HCT116 (cell line): ENCODE measurements around the gene SFXN5. TPM values are rescaled to one million over a fixed set of nuclear protein-coding genes. Genes with fewer than 3 reads are reported as not detected.

ENCODE experiments used
- ATAC-seq: fragments of 200-7000 bp; cut with Tn5 transposase; 2 replicates; pipeline ENCODE4 v1.9.1; 2020; ENCODE audit warnings: mild to moderate bottlenecking, moderate library complexity
- BruUV-seq: library from RNA; stranded (reverse); fragments of 400-500 nt; replicated peaks from 2 replicates; lab custom pipeline; 2021; lab: Mats Ljungman, UMichigan
- CTCF ChIA-PET: fragments of 300-600 bp; sonication (Branson Sonifier 250); formaldehyde crosslinking; loops from one replicate; lab custom pipeline; 2021; ENCODE audit warnings: antibody characterized with exemption; lab: Charles Lee
- POLR2A ChIA-PET: fragments of 300-600, 350-600 bp; sonication (Branson Sonifier 250); formaldehyde crosslinking; loops from one replicate; lab custom pipeline; 2021; ENCODE audit warnings: antibody characterized with exemption; lab: Charles Lee
- RAD21 ChIA-PET, 2 experiments: fragments of 300-600 bp; sonication (Branson Sonifier 250); formaldehyde crosslinking; loops; one replicate each; lab custom pipeline; 2023; ENCODE audit warnings: low total read pairs in 2 of 2; ENCODE audit not compliant: uncharacterized antibody in 2 of 2, unreplicated experiment in 2 of 2, low non-redundant PET in 1 of 2; lab: Charles Lee
- DNase-seq: peaks from one replicate; pipeline ENCODE4 v3.0.0-alpha.2; 2010; ENCODE audit warnings: low read depth, low spot score
- H2AFZ ChIP-seq: fragments of 200-600 bp; shearing (Covaris generic), sonication (generic); 2 replicates; pipeline ENCODE4 v1.6.1; 2017; ENCODE audit warnings: low read depth, mixed run types, mixed read lengths, antibody characterized with exemption, low read length; ENCODE audit not compliant: poor library complexity, severe bottlenecking
- H3K27ac ChIP-seq: 2 replicates; pipeline ENCODE4 v1.5.1; 2012; ENCODE audit warnings: low read depth, low read length
- H3K27me3 ChIP-seq: fragments of 200-600 bp; sonication (generic); 2 replicates; pipeline ENCODE4 v1.6.1; 2016; ENCODE audit warnings: mixed run types, low read length, mixed read lengths; ENCODE audit not compliant: insufficient read depth
- H3K36me3 ChIP-seq, 2 experiments: fragments of 200-500 bp in 1 of 2; fragments of 200-600 bp in 1 of 2; sonication (Bioruptor generic) in 1 of 2; sonication (generic) in 1 of 2; 2 replicates each; pipeline versions ENCODE4 v1.5.1 to v1.6.1; 2014 to 2016; ENCODE audit warnings: low read length in 2 of 2, inconsistent platforms in 1 of 2, mixed read lengths in 1 of 2, mixed run types in 1 of 2; ENCODE audit not compliant: insufficient read depth in 2 of 2, control insufficient read depth in 1 of 2
- H3K4me1 ChIP-seq, 2 experiments: fragments of 200-600 bp in 1 of 2; sonication (generic) in 1 of 2; 2 replicates each; pipeline versions ENCODE4 v1.5.1 to v1.6.1; 2012 to 2017; ENCODE audit warnings: low read length in 2 of 2, inconsistent platforms in 1 of 2, mild to moderate bottlenecking in 1 of 2, mixed read lengths in 1 of 2, mixed run types in 1 of 2, moderate library complexity in 1 of 2; ENCODE audit not compliant: insufficient read depth in 2 of 2, control insufficient read depth in 1 of 2
- H3K4me2 ChIP-seq: fragments of 200-600 bp; sonication (generic); 2 replicates; pipeline ENCODE4 v1.6.1; 2017; ENCODE audit warnings: mixed run types, low read length, mixed read lengths
- H3K4me3 ChIP-seq, 2 experiments: fragments of 200-600 bp in 1 of 2; sonication (generic) in 1 of 2; replicated peaks in 1 of 2; 2 replicates each; pipeline ENCODE4 v1.5.1; 2011 to 2016; ENCODE audit warnings: low read length in 2 of 2, control low read depth in 1 of 2, low read depth in 1 of 2, mild to moderate bottlenecking in 1 of 2, mixed read lengths in 1 of 2, mixed run types in 1 of 2
- H3K79me2 ChIP-seq: fragments of 200-600 bp; sonication (generic); 2 replicates; pipeline ENCODE4 v1.6.1; 2017; ENCODE audit warnings: mild to moderate bottlenecking, mixed run types, low read length, moderate library complexity, mixed read lengths; ENCODE audit not compliant: insufficient read depth
- H3K9ac ChIP-seq: fragments of 200-600 bp; sonication (generic); 2 replicates; pipeline ENCODE4 v1.6.1; 2016; ENCODE audit warnings: low read length, mixed read lengths
- H3K9me2 ChIP-seq: fragments of 200-600 bp; sonication (generic), shearing (Covaris generic); 2 replicates; pipeline ENCODE4 v1.6.1; 2017; ENCODE audit warnings: mixed run types, mild to moderate bottlenecking, moderate library complexity; ENCODE audit not compliant: insufficient read depth
- H3K9me3 ChIP-seq, 2 experiments: fragments of 200-500 bp in 1 of 2; fragments of 200-600 bp in 1 of 2; sonication (Bioruptor generic) in 1 of 2; sonication (generic) in 1 of 2; 2 replicates each; pipeline ENCODE4 v1.6.1; 2014 to 2017; ENCODE audit warnings: low read length in 2 of 2, mixed read lengths in 2 of 2, inconsistent platforms in 1 of 2, low read depth in 1 of 2, mild to moderate bottlenecking in 1 of 2, mixed run types in 1 of 2, moderate library complexity in 1 of 2; ENCODE audit not compliant: control insufficient read depth in 1 of 2, insufficient read depth in 1 of 2
- H4K20me1 ChIP-seq: fragments of 200-600 bp; sonication (generic), shearing (Covaris generic); 2 replicates; pipeline ENCODE4 v1.6.1; 2017; ENCODE audit warnings: mixed run types, mild to moderate bottlenecking, moderate library complexity; ENCODE audit not compliant: insufficient read depth
- CBX3 ChIP-seq: IDR thresholded peaks from 2 replicates; pipeline ENCODE4 v1.6.1; 2012; ENCODE audit warnings: low read depth
- CEBPB ChIP-seq: IDR thresholded peaks from 2 replicates; pipeline ENCODE4 v1.6.1; 2012; ENCODE audit warnings: low read depth
- EGR1 ChIP-seq: IDR thresholded peaks from 2 replicates; pipeline ENCODE4 v1.6.1; 2012; ENCODE audit warnings: low read depth
- EZH2 ChIP-seq: fragments of 200-600 bp; sonication (generic); IDR thresholded peaks from 2 replicates; pipeline ENCODE4 v1.6.1; 2017; ENCODE audit warnings: antibody characterized with exemption, mixed run types
- EZH2phosphoT487 ChIP-seq: fragments of 200-600 bp; IDR thresholded peaks from 2 replicates; pipeline ENCODE4 v1.6.1; 2018; ENCODE audit warnings: antibody characterized with exemption, borderline replicate concordance
- FOSL1 ChIP-seq: IDR thresholded peaks from 2 replicates; pipeline ENCODE4 v1.6.1; 2012; ENCODE audit warnings: low read depth
- JUND ChIP-seq: IDR thresholded peaks from 2 replicates; pipeline ENCODE4 v1.6.1; 2012
- RAD21 ChIP-seq: IDR thresholded peaks from 2 replicates; pipeline ENCODE4 v1.6.1; 2012; ENCODE audit warnings: low read depth, mild to moderate bottlenecking
- SIN3A ChIP-seq: IDR thresholded peaks from 2 replicates; pipeline ENCODE4 v1.6.1; 2012; ENCODE audit warnings: low read depth
- SP1 ChIP-seq: IDR thresholded peaks from 2 replicates; pipeline ENCODE4 v1.6.1; 2012; ENCODE audit warnings: low read depth
- SRF ChIP-seq: IDR thresholded peaks from 2 replicates; pipeline ENCODE4 v1.6.1; 2012; ENCODE audit warnings: low read depth
- TCF7L2 ChIP-seq: IDR thresholded peaks from 2 replicates; pipeline ENCODE4 v1.7.0; 2011; ENCODE audit warnings: borderline replicate concordance, inconsistent platforms; ENCODE audit not compliant: insufficient read depth, insufficient read length; ENCODE audit errors: extremely low read depth
- ZFX ChIP-seq: fragments of 450-650 bp; IDR thresholded peaks from 2 replicates; pipeline ENCODE4 v1.6.1; 2017
- ZNF274 ChIP-seq: fragments of 200-500 bp; sonication (Bioruptor generic); IDR thresholded peaks from 2 replicates; pipeline ENCODE4 v1.6.1; 2014; ENCODE audit warnings: mild to moderate bottlenecking, low read depth, low read length, inconsistent platforms
- intact Hi-C: fragments of 100-400 bp; cut with micrococcal nuclease; formaldehyde crosslinking; loops from 2 replicates; pipeline ENCODE4 v1.10.0; 2022
- total RNA-seq: library from RNA; stranded (reverse); gene quantifications from one replicate; pipeline ENCODE4 v1.2.1, GENCODE V29; 2021; ENCODE audit not compliant: unreplicated experiment
- TF ChIP-seq, protein P1 (sequence below): IDR thresholded peaks from 2 replicates; pipeline ENCODE4 v1.6.1; 2011; ENCODE audit warnings: mild to moderate bottlenecking, low read length, moderate library complexity; ENCODE audit not compliant: insufficient replicate concordance; ENCODE audit errors: extremely low read depth
- TF ChIP-seq, protein P2 (sequence below), 3 experiments: fragments of 200-600 bp in 1 of 3; sonication (generic) in 1 of 3; IDR thresholded peaks in 2 of 3; conservative IDR thresholded peaks in 1 of 3; 2 replicates each; pipeline ENCODE4 v1.5.1; 2012 to 2017; ENCODE audit warnings: low read depth in 2 of 3, low read length in 2 of 3, antibody characterized with exemption in 1 of 3, borderline replicate concordance in 1 of 3, control low read depth in 1 of 3, mild to moderate bottlenecking in 1 of 3, mixed read lengths in 1 of 3, mixed run types in 1 of 3, moderate library complexity in 1 of 3; ENCODE audit not compliant: insufficient read depth in 1 of 3
- TF ChIP-seq, protein P3 (sequence below): IDR thresholded peaks from 2 replicates; pipeline ENCODE4 v1.6.1; 2012; ENCODE audit warnings: low read depth
- TF ChIP-seq, protein P4 (sequence below): IDR thresholded peaks from 2 replicates; pipeline ENCODE4 v1.6.1; 2012

The SFXN5 gene
- total RNA-seq, 1 experiment from 2014 or later: 10.0 TPM

DNA sequence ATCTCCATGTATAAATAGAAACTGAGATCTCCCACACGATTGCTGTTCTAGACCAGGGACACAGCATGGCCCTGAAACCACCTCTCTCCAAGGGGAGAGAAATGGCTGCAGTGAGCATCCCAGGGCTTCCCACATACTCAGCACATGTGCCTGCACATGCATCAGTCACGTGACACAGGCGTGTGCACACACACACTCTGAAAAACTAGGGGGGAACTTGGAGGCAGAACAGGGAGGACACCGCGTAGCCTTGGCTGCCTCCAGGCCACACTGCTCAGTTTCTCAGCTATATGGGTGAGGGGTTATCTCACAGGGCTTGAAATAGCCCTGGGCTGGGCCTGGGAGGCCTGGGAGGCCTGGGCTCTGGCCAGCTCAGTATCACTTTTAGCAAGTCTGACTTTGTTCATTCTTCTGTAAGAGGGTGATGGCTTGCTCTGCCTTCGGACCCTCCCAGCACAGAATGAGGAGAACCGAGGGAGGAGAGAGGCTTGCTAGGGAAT is 87.3 kb downstream of the SFXN5 start:
- Histone ChIP-seq H4K20me1 (no peaks in the 10 kb centered on the region), H3K79me2 (no peaks in the 10 kb centered on the region), H3K9ac (no peak overlapping the region), H2AFZ (no peak overlapping the region), H3K4me2 (no peak overlapping the region), H3K4me1 (peaks cover 31% of the 10 kb centered on the region in 2 experiments), H3K36me3 (no peaks in the 10 kb centered on the region), H3K27ac (no peak overlapping the region), H3K4me3 (no peak overlapping the region), H3K27me3 (no peaks in the 10 kb centered on the region), H3K9me3 (no peaks in the 10 kb centered on the region), H3K9me2 (no peaks in the 10 kb centered on the region)
- ChIA-PET RAD21 (no interaction called here), CTCF (no interaction called here), POLR2A (no interaction called here)
- ATAC-seq (no peak), DNase-seq (no peak)
- no TSS peak for BruUV-seq
- TF ChIP-seq CEBPB: no peak
- TF ChIP-seq, protein P1, sequence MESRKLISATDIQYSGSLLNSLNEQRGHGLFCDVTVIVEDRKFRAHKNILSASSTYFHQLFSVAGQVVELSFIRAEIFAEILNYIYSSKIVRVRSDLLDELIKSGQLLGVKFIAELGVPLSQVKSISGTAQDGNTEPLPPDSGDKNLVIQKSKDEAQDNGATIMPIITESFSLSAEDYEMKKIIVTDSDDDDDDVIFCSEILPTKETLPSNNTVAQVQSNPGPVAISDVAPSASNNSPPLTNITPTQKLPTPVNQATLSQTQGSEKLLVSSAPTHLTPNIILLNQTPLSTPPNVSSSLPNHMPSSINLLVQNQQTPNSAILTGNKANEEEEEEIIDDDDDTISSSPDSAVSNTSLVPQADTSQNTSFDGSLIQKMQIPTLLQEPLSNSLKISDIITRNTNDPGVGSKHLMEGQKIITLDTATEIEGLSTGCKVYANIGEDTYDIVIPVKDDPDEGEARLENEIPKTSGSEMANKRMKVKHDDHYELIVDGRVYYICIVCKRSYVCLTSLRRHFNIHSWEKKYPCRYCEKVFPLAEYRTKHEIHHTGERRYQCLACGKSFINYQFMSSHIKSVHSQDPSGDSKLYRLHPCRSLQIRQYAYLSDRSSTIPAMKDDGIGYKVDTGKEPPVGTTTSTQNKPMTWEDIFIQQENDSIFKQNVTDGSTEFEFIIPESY: no peak
- TF ChIP-seq ZFX: no peak
- TF ChIP-seq EZH2: no peak
- no peak for TF ChIP-seq SP1
- no peak for TF ChIP-seq RAD21
- TF ChIP-seq FOSL1: no peak
- no peak for TF ChIP-seq JUND
- TF ChIP-seq EGR1: no peak
- TF ChIP-seq TCF7L2: no peak
- no peak for TF ChIP-seq EZH2phosphoT487
- TF ChIP-seq, protein P2, sequence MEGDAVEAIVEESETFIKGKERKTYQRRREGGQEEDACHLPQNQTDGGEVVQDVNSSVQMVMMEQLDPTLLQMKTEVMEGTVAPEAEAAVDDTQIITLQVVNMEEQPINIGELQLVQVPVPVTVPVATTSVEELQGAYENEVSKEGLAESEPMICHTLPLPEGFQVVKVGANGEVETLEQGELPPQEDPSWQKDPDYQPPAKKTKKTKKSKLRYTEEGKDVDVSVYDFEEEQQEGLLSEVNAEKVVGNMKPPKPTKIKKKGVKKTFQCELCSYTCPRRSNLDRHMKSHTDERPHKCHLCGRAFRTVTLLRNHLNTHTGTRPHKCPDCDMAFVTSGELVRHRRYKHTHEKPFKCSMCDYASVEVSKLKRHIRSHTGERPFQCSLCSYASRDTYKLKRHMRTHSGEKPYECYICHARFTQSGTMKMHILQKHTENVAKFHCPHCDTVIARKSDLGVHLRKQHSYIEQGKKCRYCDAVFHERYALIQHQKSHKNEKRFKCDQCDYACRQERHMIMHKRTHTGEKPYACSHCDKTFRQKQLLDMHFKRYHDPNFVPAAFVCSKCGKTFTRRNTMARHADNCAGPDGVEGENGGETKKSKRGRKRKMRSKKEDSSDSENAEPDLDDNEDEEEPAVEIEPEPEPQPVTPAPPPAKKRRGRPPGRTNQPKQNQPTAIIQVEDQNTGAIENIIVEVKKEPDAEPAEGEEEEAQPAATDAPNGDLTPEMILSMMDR (IDR thresholded peaks at IDR 0.05 in 2 of 3, conservative IDR thresholded peaks at IDR 0.05 in 1 of 3; ENCODE audit: borderline replicate concordance in 1 of 3, insufficient read depth in 1 of 3, low read depth in 2 of 3, low read length in 2 of 3): no peak
- TF ChIP-seq CBX3: no peak
- no peak for TF ChIP-seq SIN3A
- TF ChIP-seq ZNF274: no peak
- TF ChIP-seq, protein P3, sequence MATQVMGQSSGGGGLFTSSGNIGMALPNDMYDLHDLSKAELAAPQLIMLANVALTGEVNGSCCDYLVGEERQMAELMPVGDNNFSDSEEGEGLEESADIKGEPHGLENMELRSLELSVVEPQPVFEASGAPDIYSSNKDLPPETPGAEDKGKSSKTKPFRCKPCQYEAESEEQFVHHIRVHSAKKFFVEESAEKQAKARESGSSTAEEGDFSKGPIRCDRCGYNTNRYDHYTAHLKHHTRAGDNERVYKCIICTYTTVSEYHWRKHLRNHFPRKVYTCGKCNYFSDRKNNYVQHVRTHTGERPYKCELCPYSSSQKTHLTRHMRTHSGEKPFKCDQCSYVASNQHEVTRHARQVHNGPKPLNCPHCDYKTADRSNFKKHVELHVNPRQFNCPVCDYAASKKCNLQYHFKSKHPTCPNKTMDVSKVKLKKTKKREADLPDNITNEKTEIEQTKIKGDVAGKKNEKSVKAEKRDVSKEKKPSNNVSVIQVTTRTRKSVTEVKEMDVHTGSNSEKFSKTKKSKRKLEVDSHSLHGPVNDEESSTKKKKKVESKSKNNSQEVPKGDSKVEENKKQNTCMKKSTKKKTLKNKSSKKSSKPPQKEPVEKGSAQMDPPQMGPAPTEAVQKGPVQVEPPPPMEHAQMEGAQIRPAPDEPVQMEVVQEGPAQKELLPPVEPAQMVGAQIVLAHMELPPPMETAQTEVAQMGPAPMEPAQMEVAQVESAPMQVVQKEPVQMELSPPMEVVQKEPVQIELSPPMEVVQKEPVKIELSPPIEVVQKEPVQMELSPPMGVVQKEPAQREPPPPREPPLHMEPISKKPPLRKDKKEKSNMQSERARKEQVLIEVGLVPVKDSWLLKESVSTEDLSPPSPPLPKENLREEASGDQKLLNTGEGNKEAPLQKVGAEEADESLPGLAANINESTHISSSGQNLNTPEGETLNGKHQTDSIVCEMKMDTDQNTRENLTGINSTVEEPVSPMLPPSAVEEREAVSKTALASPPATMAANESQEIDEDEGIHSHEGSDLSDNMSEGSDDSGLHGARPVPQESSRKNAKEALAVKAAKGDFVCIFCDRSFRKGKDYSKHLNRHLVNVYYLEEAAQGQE: no peak
- no peak for TF ChIP-seq SRF
- TF ChIP-seq, protein P4, sequence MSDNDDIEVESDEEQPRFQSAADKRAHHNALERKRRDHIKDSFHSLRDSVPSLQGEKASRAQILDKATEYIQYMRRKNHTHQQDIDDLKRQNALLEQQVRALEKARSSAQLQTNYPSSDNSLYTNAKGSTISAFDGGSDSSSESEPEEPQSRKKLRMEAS: no peak
- intact Hi-C loops: no loop called here
